GM12872 (cell line): Measurements from ENCODE around the gene MOB2.

Experiments used
- CTCF ChIP-seq: IDR thresholded peaks from 3 replicates; pipeline ENCODE4 v1.5.1; 2011; ENCODE audit warnings: low read depth, mild to moderate bottlenecking, low read length, moderate library complexity; ENCODE audit not compliant: insufficient read depth

Gene MOB2

GRCh38 chr11:1448882-1449281 is 37.7 kb downstream of the MOB2 start:
- TF ChIP-seq CTCF: no peak

- TF ChIP-seq CTCF: no peak
Measured at GRCh38 chr11:1447845-1448825, 38.4 kb downstream of the MOB2 start.

GRCh38 chr11:1446623-1447022 is 40.0 kb downstream of the MOB2 start:
- TF ChIP-seq CTCF: no peak

- no peak for TF ChIP-seq CTCF
Measured at GRCh38 chr11:1445741-1446445, 40.7 kb downstream of the MOB2 start.

- TF ChIP-seq CTCF: no peak
Measured at GRCh38 chr11:1444823-1445422, 41.7 kb downstream of the MOB2 start.

- no peak for TF ChIP-seq CTCF
Measured at GRCh38 chr11:1444321-1444720, 42.3 kb downstream of the MOB2 start.

GRCh38 chr11:1443737-1444136 is 42.8 kb downstream of the MOB2 start:
- TF ChIP-seq CTCF: no peak
